K562 (cell line): ENCODE results near the gene LIAS. TPM values are rescaled to one million over a fixed set of nuclear protein-coding genes. Genes with fewer than 3 reads are reported as not detected.
"Not testable (repeated sequence)": the region's sequence is repeated elsewhere in the genome, so short reads cannot be mapped to it uniquely, and the experiment has no call there.

Experiments used
- ATAC-seq: fragments of 200-7000 bp; cut with Tn5 transposase; 3 replicates; pipeline ENCODE4 v1.9.1; 2020; ENCODE audit warnings: moderate library complexity
- BruUV-seq: library from RNA; stranded (reverse); fragments of 400-500 nt; replicated peaks from 2 replicates; lab custom pipeline; 2021; lab: Mats Ljungman, UMichigan
- CTCF ChIA-PET: fragments of 300-600 bp; formaldehyde crosslinking; extraction: SDS; loops from one replicate; lab custom pipeline; 2021; ENCODE audit warnings: low intra/inter-chr PET ratio; lab: Yijun Ruan, JAX
- POLR2A ChIA-PET: fragments of 300-600, 350-650 bp; sonication (Branson Sonifier 250); formaldehyde crosslinking; extraction: SDS; loops from one replicate; lab custom pipeline; 2021; ENCODE audit warnings: antibody characterized with exemption, inconsistent platforms; lab: Yijun Ruan, JAX
- DNase-seq, 4 experiments: peaks; one replicate each; pipeline versions ENCODE4 v3.0.0 to v3.0.0-alpha.2; 2011 to 2018; ENCODE audit warnings: low spot score in 3 of 4, mixed read lengths in 3 of 4; ENCODE audit errors: extremely low read depth in 1 of 4
- FAIRE-seq: peaks from 2 replicates; lab custom pipeline; 2011; peaks lifted over from hg19 to GRCh38; lab: Jason Lieb, UNC
- H2AFZ ChIP-seq: 2 replicates; pipeline ENCODE4 v1.6.0; 2011; ENCODE audit warnings: low read depth, low read length, control low read depth, inconsistent platforms
- H3K27ac ChIP-seq: fragments of 200-600 bp; 3 replicates; pipeline ENCODE4 v1.8.0; 2011; ENCODE audit warnings: low read depth, mild to moderate bottlenecking, control low read depth, inconsistent platforms, low read length, moderate library complexity, mixed read lengths; ENCODE audit errors: extremely low read depth
- H3K27me3 ChIP-seq, 2 experiments: fragments of 300-600 bp in 1 of 2; 2 replicates in 1 of 2; 3 replicates in 1 of 2; pipeline versions ENCODE4 v1.6.0 to v1.8.0; 2011; ENCODE audit warnings: inconsistent platforms in 2 of 2, low read length in 2 of 2, mild to moderate bottlenecking in 1 of 2, mixed read lengths in 1 of 2, moderate library complexity in 1 of 2; ENCODE audit not compliant: control insufficient read depth in 2 of 2, insufficient read depth in 2 of 2
- H3K36me3 ChIP-seq: fragments of 300-600 bp; 3 replicates; pipeline ENCODE4 v1.8.0; 2011; ENCODE audit warnings: mild to moderate bottlenecking, low read length, inconsistent platforms; ENCODE audit not compliant: control insufficient read depth, insufficient read depth
- H3K4me1 ChIP-seq, 2 experiments: fragments of 200-600 bp in 1 of 2; replicated peaks in 1 of 2; 2 replicates in 1 of 2; 3 replicates in 1 of 2; pipeline versions ENCODE4 v1.5.1 to v1.8.0; 2011; ENCODE audit warnings: inconsistent platforms in 2 of 2, low read length in 2 of 2, mild to moderate bottlenecking in 1 of 2, mixed read lengths in 1 of 2, moderate library complexity in 1 of 2; ENCODE audit not compliant: control insufficient read depth in 2 of 2, insufficient read depth in 2 of 2
- H3K4me2 ChIP-seq: 2 replicates; pipeline ENCODE4 v1.6.1; 2011; ENCODE audit warnings: low read length, control low read depth, inconsistent platforms, mixed read lengths; ENCODE audit not compliant: insufficient read depth
- H3K4me3 ChIP-seq: fragments of 200-600 bp; sonication (generic), shearing (Covaris generic); 2 replicates; pipeline ENCODE4 v1.5.1; 2016; ENCODE audit warnings: control low read depth, inconsistent platforms
- H3K79me2 ChIP-seq: fragments of 200-600 bp; 3 replicates; pipeline ENCODE4 v1.8.0; 2011; ENCODE audit warnings: low read length, inconsistent platforms; ENCODE audit not compliant: control insufficient read depth, insufficient read depth
- H3K9ac ChIP-seq, 2 experiments: 2 replicates each; pipeline versions ENCODE4 v1.6.0 to v1.6.1; 2011; ENCODE audit warnings: low read depth in 2 of 2, low read length in 2 of 2, control low read depth in 1 of 2, inconsistent platforms in 1 of 2, mild to moderate bottlenecking in 1 of 2, mixed read lengths in 1 of 2; ENCODE audit not compliant: insufficient read depth in 1 of 2
- H3K9me1 ChIP-seq: one replicate; pipeline ENCODE4 v1.6.0; 2011; ENCODE audit warnings: inconsistent platforms, mild to moderate bottlenecking, low read length, moderate library complexity; ENCODE audit not compliant: control insufficient read depth, insufficient read depth
- H3K9me3 ChIP-seq: replicated peaks from 2 replicates; pipeline ENCODE4 v1.5.1; 2011; ENCODE audit warnings: low read depth, low read length, inconsistent platforms; ENCODE audit not compliant: control insufficient read depth, insufficient read depth
- H4K20me1 ChIP-seq: replicated peaks from 2 replicates; pipeline ENCODE4 v1.6.1; 2011; ENCODE audit warnings: low read length, inconsistent platforms, mixed read lengths; ENCODE audit not compliant: control insufficient read depth, insufficient read depth
- C11orf30 ChIP-seq: fragments of 450-650 bp; IDR thresholded peaks from 2 replicates; pipeline ENCODE4 v1.6.1; 2016; ENCODE audit warnings: low read depth, mild to moderate bottlenecking
- CUX1 ChIP-seq: fragments of 200-800 bp; sonication (Bioruptor generic); IDR thresholded peaks from 2 replicates; pipeline ENCODE4 v1.6.1; 2016; ENCODE audit warnings: missing genetic modification characterization, missing compliant biosample characterization
- HNRNPK ChIP-seq: fragments of 200-400 bp; formaldehyde crosslinking; IDR thresholded peaks from one replicate; pipeline ENCODE4 v1.6.1; 2018; ENCODE audit warnings: mild to moderate bottlenecking, low read depth, low read length; ENCODE audit not compliant: poor library complexity, severe bottlenecking
- TAF1 ChIP-seq: IDR thresholded peaks from 2 replicates; pipeline ENCODE4 v1.6.1; 2011; ENCODE audit warnings: mild to moderate bottlenecking, low read length, moderate library complexity; ENCODE audit not compliant: insufficient read depth, control insufficient read depth, severe bottlenecking; ENCODE audit errors: extremely low read depth
- ZNF740 ChIP-seq, 3 experiments: fragments of 200-800 bp in 1 of 3; sonication (Bioruptor generic) in 1 of 3; sonication (generic) in 1 of 3; formaldehyde crosslinking in 1 of 3; IDR thresholded peaks; 2 replicates each; pipeline versions ENCODE4 v1.6.1 to v1.8.0; 2016 to 2022; ENCODE audit warnings: mild to moderate bottlenecking in 2 of 3, missing compliant biosample characterization in 2 of 3, missing genetic modification characterization in 2 of 3, missing genetic modification reagents in 1 of 3
- WGBS: fragments of 100-300 bp; shearing (Covaris generic); methylation state at CpG from one replicate; pipeline ENCODE4 v1.1.6; 2016; ENCODE audit warnings: low coverage, mixed read lengths; ENCODE audit not compliant: insufficient coverage; ENCODE audit errors: missing lambda C conversion rate; 5-methylcytosine and 5-hydroxymethylcytosine counted together
- in situ Hi-C: fragments of 300-500 bp; cut with MboI; formaldehyde crosslinking; loops from 4 replicates; pipeline ENCODE4 v1.15.0; 2018; ENCODE audit warnings: inconsistent platforms, mixed read lengths
- intact Hi-C: fragments of 100-400 bp; cut with micrococcal nuclease; formaldehyde crosslinking; loops from 2 replicates; pipeline ENCODE4 v1.14.2; 2022
- polyA plus RNA-seq, 8 experiments: library from polyadenylated mRNA; depleted of rRNA in 4 of 8; stranded (reverse) in 5 of 8; unstranded in 3 of 8; fragments of >200 nt; fragmentation: Nextera tagmentation in 2 of 8; fragmentation: Illumina TruSeq in 1 of 8; extraction: Ambion mirVana in 2 of 8; extraction: Trizol in 1 of 8; gene quantifications; 2 replicates each; pipeline versions ENCODE4 v1.2.1 to v1.2.3, GENCODE V29; 2011 to 2014; ENCODE audit warnings: inconsistent platforms in 1 of 8, missing spikeins in 1 of 8
- total RNA-seq, 7 experiments: library from RNA; depleted of rRNA in 6 of 7; stranded (reverse); fragments of >200 nt in 6 of 7; fragmentation: Illumina TruSeq in 2 of 7; extraction: Trizol in 2 of 7; gene quantifications; 2 replicates each; pipeline versions ENCODE4 v1.2.1 to v1.2.3, GENCODE V29; 2011 to 2021; ENCODE audit warnings: low replicate concordance in 1 of 7
- TF ChIP-seq, protein P1 (sequence below): fragments of 200-800 bp; sonication (Bioruptor generic); IDR thresholded peaks from 2 replicates; pipeline ENCODE4 v1.6.1; 2017; ENCODE audit warnings: missing genetic modification characterization, missing compliant biosample characterization

Gene LIAS
- total and polyA plus RNA-seq, 9 of the 15 experiments (the other 6 are each of a cell fraction or from before 2014, with no cell fraction given), result 21.9 to 57.1 (median 42.1) TPM

- H4K20me1 ChIP-seq, H2AFZ ChIP-seq, H3K4me3 ChIP-seq, intact Hi-C loops, BruUV-seq, H3K27ac ChIP-seq, FAIRE-seq, in situ Hi-C loops, H3K27me3 ChIP-seq, H3K9me1 ChIP-seq, H3K79me2 ChIP-seq, H3K9ac ChIP-seq, CTCF ChIA-PET, DNase-seq, H3K4me1 ChIP-seq, H3K9me3 ChIP-seq, ATAC-seq, H3K4me2 ChIP-seq: not testable (repeated sequence)
- POLR2A ChIA-PET, result interaction anchor here (0.6 kb wide), 1 partner anchor 15 kb away, joined by 3 read pairs; no protein-coding TSS in a partner anchor
- 83% methylated on average over 4 of the region's 4 CpGs for WGBS
- H3K36me3 ChIP-seq, result peaks cover 53% of the 10 kb centered on the region
Observed at GRCh38 chr4:39502664-39503035, 43.8 kb downstream of the LIAS start.

DNA sequence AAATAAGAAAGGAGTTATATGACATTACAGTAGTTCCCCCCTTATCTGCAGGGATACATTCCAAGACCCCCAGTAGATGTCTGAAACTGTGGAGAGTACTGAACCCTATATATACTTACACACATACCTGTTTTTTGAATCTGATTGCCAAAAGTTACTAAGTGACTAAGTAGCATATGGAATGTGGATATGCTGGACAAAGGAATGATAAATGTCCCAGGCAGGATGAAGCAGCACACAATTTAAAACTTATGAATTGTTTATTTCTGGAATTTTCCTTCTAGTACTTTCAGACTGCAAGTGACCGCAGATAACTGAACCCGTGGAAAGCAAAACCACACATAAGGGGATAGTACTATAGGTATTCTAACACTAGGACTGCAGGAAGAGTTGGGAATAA lies 45.7 kb downstream of the LIAS start:
- no peak overlapping the region for H3K4me2 ChIP-seq
- no peaks in the 10 kb centered on the region for H3K79me2 ChIP-seq
- in situ Hi-C loops, result no loop called here
- no peaks in the 10 kb centered on the region for H3K27me3 ChIP-seq
- DNase-seq (no peak), FAIRE-seq (no peak), ATAC-seq (no peak)
- POLR2A ChIA-PET, result no interaction called here
- no peak overlapping the region for H3K27ac ChIP-seq
- H4K20me1 ChIP-seq, result no peaks in the 10 kb centered on the region
- WGBS, result 97% methylated on average over 2 of the region's 2 CpGs
- no peaks in the 10 kb centered on the region for H3K9me1 ChIP-seq
- H3K4me1 ChIP-seq, result no peaks in the 10 kb centered on the region
- intact Hi-C loops, result no loop called here
- no TSS peak for BruUV-seq
- no peak overlapping the region for H3K4me3 ChIP-seq
- no peaks in the 10 kb centered on the region for H3K9me3 ChIP-seq
- H2AFZ ChIP-seq, result no peak overlapping the region
- peaks cover 66% of the 10 kb centered on the region for H3K36me3 ChIP-seq
- CTCF ChIA-PET, result no interaction called here
- no peak overlapping the region for H3K9ac ChIP-seq
- TF ChIP-seq HNRNPK (no peak), C11orf30 (no peak), TAF1 (no peak), ZNF740 (CRISPR knock-in tag; IDR thresholded peaks at IDR 0.05) (no peak), ZNF740 (tag; IDR thresholded peaks at IDR 0.05) (no peak), CUX1 (no peak)
- TF ChIP-seq, protein P1, sequence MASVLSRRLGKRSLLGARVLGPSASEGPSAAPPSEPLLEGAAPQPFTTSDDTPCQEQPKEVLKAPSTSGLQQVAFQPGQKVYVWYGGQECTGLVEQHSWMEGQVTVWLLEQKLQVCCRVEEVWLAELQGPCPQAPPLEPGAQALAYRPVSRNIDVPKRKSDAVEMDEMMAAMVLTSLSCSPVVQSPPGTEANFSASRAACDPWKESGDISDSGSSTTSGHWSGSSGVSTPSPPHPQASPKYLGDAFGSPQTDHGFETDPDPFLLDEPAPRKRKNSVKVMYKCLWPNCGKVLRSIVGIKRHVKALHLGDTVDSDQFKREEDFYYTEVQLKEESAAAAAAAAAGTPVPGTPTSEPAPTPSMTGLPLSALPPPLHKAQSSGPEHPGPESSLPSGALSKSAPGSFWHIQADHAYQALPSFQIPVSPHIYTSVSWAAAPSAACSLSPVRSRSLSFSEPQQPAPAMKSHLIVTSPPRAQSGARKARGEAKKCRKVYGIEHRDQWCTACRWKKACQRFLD (CRISPR knock-in tag), result no peak
